Urinary bladder (tissue), 4 donors: Measurements from ENCODE around the gene CFAP92. TPM values are rescaled to one million over a fixed set of nuclear protein-coding genes. Genes with fewer than 3 reads are reported as not detected.
A peak's percentile ranks its signal among the peaks of the same experiment; 100 is the strongest.

Experiments
- DNase-seq: peaks from one replicate; pipeline ENCODE4 v3.0.0-alpha.2; 2015; ENCODE audit errors: extremely low spot score
- H3K27ac ChIP-seq: one replicate; pipeline ENCODE4 v1.5.1; 2013; ENCODE audit warnings: low read depth, mild to moderate bottlenecking, moderate library complexity
- H3K36me3 ChIP-seq: one replicate; pipeline ENCODE4 v1.6.1; 2013; ENCODE audit warnings: mild to moderate bottlenecking, moderate library complexity; ENCODE audit not compliant: insufficient read depth
- H3K4me1 ChIP-seq: one replicate; pipeline ENCODE4 v1.6.1; 2013; ENCODE audit warnings: mild to moderate bottlenecking, moderate library complexity; ENCODE audit not compliant: insufficient read depth
- H3K4me3 ChIP-seq: one replicate; pipeline ENCODE4 v1.5.1; 2013; ENCODE audit warnings: low read depth, low read length
- WGBS: extraction: QIAGEN DNeasy Blood & Tissue Kit; methylation state at CpG from one replicate; pipeline ENCODE4 v1.1.7; 2013; 5-methylcytosine and 5-hydroxymethylcytosine counted together
- polyA plus RNA-seq: library from polyadenylated mRNA; stranded (reverse); fragments of 200-250 nt; gene quantifications from one replicate; pipeline ENCODE4 v1.2.3, GENCODE V29; 2013
- total RNA-seq: library from RNA; depleted of rRNA; stranded (reverse); fragments of >200 nt; gene quantifications from one replicate; pipeline ENCODE4 v1.2.3, GENCODE V29; 2014
- donor health status: healthy with polysubstance abuse.
- donor health status: healthy.

CFAP92 gene
- total RNA-seq (1.9 TPM), polyA plus RNA-seq (0.62 TPM)

- Histone ChIP-seq H3K36me3 (no peaks in the 10 kb centered on the region), H3K27ac (no peak within 1 kb of the TSS), H3K4me1 (no peaks in the 10 kb centered on the region), H3K4me3 (peak within 1 kb of the TSS; percentile 39)
- peak; percentile 66 for DNase-seq
- 13% methylated on average over 57 of the region's 57 CpGs for WGBS
These were observed at the start of gene CFAP92 for GRCh38 chr3:128993461-128994172. CFAP92 (minus strand) TSS chr3:128994076; CDS start chr3:128993304, 772 bp downstream.

- Histone ChIP-seq H3K27ac (no peak overlapping the region), H3K4me1 (no peaks in the 10 kb centered on the region), H3K36me3 (no peaks in the 10 kb centered on the region), H3K4me3 (no peak overlapping the region)
- no peak for DNase-seq
- 88% methylated on average over 15 of the region's 15 CpGs for WGBS
These were observed 46.9 kb upstream of the CFAP92 start for GRCh38 chr3:129040579-129041300.

GRCh38 chr3:129040039-129040336, 46.1 kb upstream of the CFAP92 start:
- no peak for DNase-seq
- WGBS, result 77% methylated on average over 3 of the region's 3 CpGs

GRCh38 chr3:129039271-129040038, 45.6 kb upstream of the CFAP92 start:
- no peak for DNase-seq

More at GRCh38 chr3:129040039-129040336, 46.1 kb upstream of the CFAP92 start:
- Histone ChIP-seq H3K27ac (no peak overlapping the region), H3K4me1 (no peaks in the 10 kb centered on the region), H3K4me3 (no peak overlapping the region), H3K36me3 (no peaks in the 10 kb centered on the region)

GRCh38 chr3:129038121-129038855, 44.4 kb upstream of the CFAP92 start:
- H3K4me1 ChIP-seq, result no peaks in the 10 kb centered on the region
- no peak overlapping the region for H3K27ac ChIP-seq
- no peaks in the 10 kb centered on the region for H3K36me3 ChIP-seq
- DNase-seq, result no peak
- 82% methylated on average over 10 of the region's 10 CpGs for whole genome bisulfite sequencing
- H3K4me3 ChIP-seq, result no peak overlapping the region

More at GRCh38 chr3:129039271-129040038, 45.6 kb upstream of the CFAP92 start:
- H3K36me3 ChIP-seq, result no peaks in the 10 kb centered on the region
- no peak overlapping the region for H3K27ac ChIP-seq
- H3K4me1 ChIP-seq, result no peaks in the 10 kb centered on the region
- no peak overlapping the region for H3K4me3 ChIP-seq
- WGBS, result 70% methylated on average over 14 of the region's 14 CpGs

GRCh38 chr3:129037093-129037419, 43.2 kb upstream of the CFAP92 start:
- no peaks in the 10 kb centered on the region for H3K36me3 ChIP-seq
- no peak overlapping the region for H3K4me3 ChIP-seq
- DNase-seq, result no peak
- H3K27ac ChIP-seq, result no peak overlapping the region
- no peaks in the 10 kb centered on the region for H3K4me1 ChIP-seq
- 55% methylated on average over 2 of the region's 2 CpGs for WGBS

- Histone ChIP-seq H3K36me3 (no peaks in the 10 kb centered on the region), H3K4me3 (no peak overlapping the region), H3K4me1 (no peaks in the 10 kb centered on the region), H3K27ac (no peak overlapping the region)
- no peak for DNase-seq
- WGBS, result 75% methylated on average over 10 of the region's 10 CpGs
These were observed 42.6 kb upstream of the CFAP92 start for GRCh38 chr3:129036222-129037092.

- no peak overlapping the region for H3K27ac ChIP-seq
- no peak for DNase-seq
- no peak overlapping the region for H3K4me3 ChIP-seq
- WGBS, result 83% methylated on average over 11 of the region's 11 CpGs
- H3K4me1 ChIP-seq, result no peaks in the 10 kb centered on the region
- no peaks in the 10 kb centered on the region for H3K36me3 ChIP-seq
These were observed 41.7 kb upstream of the CFAP92 start for GRCh38 chr3:129035360-129036221.

GRCh38 chr3:129034642-129035041, 40.8 kb upstream of the CFAP92 start:
- no peak overlapping the region for H3K27ac ChIP-seq
- no peak overlapping the region for H3K4me3 ChIP-seq
- H3K4me1 ChIP-seq, result no peaks in the 10 kb centered on the region
- H3K36me3 ChIP-seq, result no peaks in the 10 kb centered on the region
- DNase-seq, result no peak
- 90% methylated on average over 6 of the region's 6 CpGs for WGBS

- no peak for DNase-seq
- Histone ChIP-seq H3K4me1 (no peaks in the 10 kb centered on the region), H3K4me3 (no peak overlapping the region), H3K36me3 (no peaks in the 10 kb centered on the region), H3K27ac (no peak overlapping the region)
- 93% methylated on average over 12 of the region's 12 CpGs for WGBS
These were observed 39.9 kb upstream of the CFAP92 start for GRCh38 chr3:129033633-129034321.

GRCh38 chr3:129033151-129033550, 39.3 kb upstream of the CFAP92 start:
- Histone ChIP-seq H3K4me1 (no peaks in the 10 kb centered on the region), H3K27ac (no peak overlapping the region), H3K4me3 (no peak overlapping the region), H3K36me3 (no peaks in the 10 kb centered on the region)
- DNase-seq, result no peak
- 91% methylated on average over 7 of the region's 7 CpGs for WGBS

GRCh38 chr3:129032716-129033115, 38.8 kb upstream of the CFAP92 start:
- no peaks in the 10 kb centered on the region for H3K4me1 ChIP-seq
- no peak overlapping the region for H3K4me3 ChIP-seq
- no peak overlapping the region for H3K27ac ChIP-seq
- WGBS, result 86% methylated on average over 14 of the region's 14 CpGs
- no peaks in the 10 kb centered on the region for H3K36me3 ChIP-seq
- DNase-seq, result no peak
